NCI-H748 (cell line): ENCODE results near the gene SRMS.

Experiments
- DNase-seq: peaks from one replicate; lab custom pipeline; 2025; ENCODE audit not compliant: unreplicated experiment; lab: John Stamatoyannopoulos, UW

Gene SRMS

GRCh38 chr20:63539441-63540370 lies 7.8 kb downstream of the SRMS start:
- no peak for DNase-seq

GRCh38 chr20:63539092-63539430 lies 8.5 kb downstream of the SRMS start:
- DNase-seq = no peak

- peak; percentile 58 for DNase-seq
Measured at GRCh38 chr20:63538204-63539091, 9.1 kb downstream of the SRMS start.

GRCh38 chr20:63537525-63538203 lies 9.9 kb downstream of the SRMS start:
- peak; percentile 73 for DNase-seq

GRCh38 chr20:63536997-63537524 lies 10.5 kb downstream of the SRMS start, which contains the start of gene PTK6:
TSS of gene PTK6 (minus strand) at chr20:63537376. CDS start at chr20:63537314, 62 bp downstream.
- DNase-seq = no peak

GRCh38 chr20:63536241-63536977 lies 11.1 kb downstream of the SRMS start:
- DNase-seq = no peak

GRCh38 chr20:63534831-63535651 lies 12.5 kb downstream of the SRMS start:
- no peak for DNase-seq

GRCh38 chr20:63534427-63534830 lies 13.1 kb downstream of the SRMS start:
- no peak for DNase-seq

- no peak for DNase-seq
Measured at GRCh38 chr20:63533871-63534393, 13.6 kb downstream of the SRMS start.

GRCh38 chr20:63533388-63533787 lies 14.2 kb downstream of the SRMS start:
- no peak for DNase-seq

- DNase-seq = no peak
Measured at GRCh38 chr20:63532449-63532971, 15.0 kb downstream of the SRMS start.

- no peak for DNase-seq
Measured at GRCh38 chr20:63531686-63532448, 15.7 kb downstream of the SRMS start.

- no peak for DNase-seq
Measured at GRCh38 chr20:63530788-63531160, 16.8 kb downstream of the SRMS start.

GRCh38 chr20:63529861-63530787 lies 17.4 kb downstream of the SRMS start:
- DNase-seq = no peak

- DNase-seq = no peak
Measured at GRCh38 chr20:63529180-63529860, 18.2 kb downstream of the SRMS start.

- no peak for DNase-seq
Measured at GRCh38 chr20:63527184-63527583, 20.4 kb downstream of the SRMS start.

- DNase-seq = peak; percentile 14
Measured at GRCh38 chr20:63525971-63526370, 21.6 kb downstream of the SRMS start.
